GM23338 (cell line): ENCODE results near the gene DMD. TPM values are rescaled to one million over a fixed set of nuclear protein-coding genes. Genes with fewer than 3 reads are reported as not detected.

Source experiments
- ATAC-seq: fragments of 200-7000 bp; cut with Tn5 transposase; 3 replicates; pipeline ENCODE4 v1.9.1; 2020
- DNase-seq: peaks from one replicate; pipeline ENCODE4 v3.0.0-alpha.2; 2015; ENCODE audit warnings: low spot score
- H2AFZ ChIP-seq: fragments of 200-600 bp; sonication (generic); 2 replicates; pipeline ENCODE4 v1.8.0; 2016; ENCODE audit warnings: antibody characterized with exemption, mild to moderate bottlenecking, moderate library complexity
- H3F3A ChIP-seq: fragments of 200-600 bp; sonication (generic); replicated peaks from 2 replicates; pipeline ENCODE4 v1.8.0; 2017; ENCODE audit warnings: antibody characterized with exemption, mixed run types, low read depth
- H3K27ac ChIP-seq: fragments of 200-600 bp; sonication (generic); 2 replicates; pipeline ENCODE4 v1.6.1; 2016; ENCODE audit warnings: low read depth
- H3K27me3 ChIP-seq: fragments of 200-600 bp; sonication (generic); 2 replicates; pipeline ENCODE4 v1.8.0; 2016; ENCODE audit warnings: mild to moderate bottlenecking, mixed run types, moderate library complexity; ENCODE audit not compliant: insufficient read depth
- H3K36me3 ChIP-seq: fragments of 200-600 bp; sonication (generic); 2 replicates; pipeline ENCODE4 v1.8.0; 2016; ENCODE audit warnings: mild to moderate bottlenecking; ENCODE audit not compliant: insufficient read depth
- H3K4me1 ChIP-seq: fragments of 200-600 bp; sonication (generic); 2 replicates; pipeline ENCODE4 v1.8.0; 2016; ENCODE audit warnings: mild to moderate bottlenecking, moderate library complexity; ENCODE audit not compliant: insufficient read depth
- H3K4me2 ChIP-seq: fragments of 200-600 bp; sonication (generic); 2 replicates; pipeline ENCODE4 v1.7.1; 2017; ENCODE audit warnings: mixed run types
- H3K4me3 ChIP-seq: fragments of 200-600 bp; sonication (generic); 2 replicates; pipeline ENCODE4 v1.6.1; 2016; ENCODE audit warnings: mixed run types
- H3K79me2 ChIP-seq: fragments of 200-600 bp; sonication (generic); replicated peaks from 2 replicates; pipeline ENCODE4 v1.8.0; 2017; ENCODE audit warnings: mild to moderate bottlenecking; ENCODE audit not compliant: insufficient read depth
- H3K9me2 ChIP-seq: fragments of 200-600 bp; sonication (generic); 2 replicates; pipeline ENCODE4 v1.8.0; 2017; ENCODE audit not compliant: insufficient read depth
- H4K20me1 ChIP-seq: fragments of 200-600 bp; sonication (generic); replicated peaks from 2 replicates; pipeline ENCODE4 v1.8.0; 2017; ENCODE audit warnings: mild to moderate bottlenecking; ENCODE audit not compliant: insufficient read depth
- H3K27ac Mint-ChIP-seq: 2 replicates; pipeline ENCODE4 v1.8.0; 2020; ENCODE audit warnings: inconsistent platforms, mild to moderate bottlenecking, moderate library complexity, mixed read lengths
- H3K27me3 Mint-ChIP-seq: 3 replicates; pipeline ENCODE4 v1.8.0; 2022; ENCODE audit warnings: low read depth, mild to moderate bottlenecking, moderate library complexity, mixed read lengths, inconsistent platforms; ENCODE audit not compliant: insufficient read depth, poor library complexity
- H3K36me3 Mint-ChIP-seq: 3 replicates; pipeline ENCODE4 v1.8.0; 2021; ENCODE audit warnings: low read depth, mild to moderate bottlenecking, inconsistent platforms, moderate library complexity, mixed read lengths
- H3K4me1 Mint-ChIP-seq: 3 replicates; pipeline ENCODE4 v1.8.0; 2020; ENCODE audit warnings: mild to moderate bottlenecking, inconsistent platforms, mixed read lengths
- H3K4me3 Mint-ChIP-seq: 3 replicates; pipeline ENCODE4 v1.8.0; 2021; ENCODE audit warnings: moderate library complexity, mild to moderate bottlenecking, inconsistent platforms, mixed read lengths
- H3K9me3 Mint-ChIP-seq: 3 replicates; pipeline ENCODE4 v1.8.0; 2020; ENCODE audit warnings: moderate library complexity, mild to moderate bottlenecking, inconsistent platforms, mixed read lengths
- CREB1 ChIP-seq: fragments of 250-450 bp; sonication (Bioruptor Pico); IDR thresholded peaks from 2 replicates; pipeline ENCODE4 v1.5.0; 2020; ENCODE audit warnings: low read depth, mild to moderate bottlenecking, moderate library complexity
- EZH2 ChIP-seq: fragments of 200-600 bp; sonication (generic); IDR thresholded peaks from one replicate; pipeline ENCODE4 v1.8.0; 2017; ENCODE audit warnings: antibody characterized with exemption, mild to moderate bottlenecking, low read depth; ENCODE audit not compliant: unreplicated experiment
- JUNB ChIP-seq: IDR thresholded peaks from one replicate; pipeline ENCODE4 v1.6.1; 2016; ENCODE audit warnings: antibody characterized with exemption; ENCODE audit not compliant: unreplicated experiment
- NANOG ChIP-seq: IDR thresholded peaks from 2 replicates; pipeline ENCODE4 v1.6.1; 2016; ENCODE audit warnings: antibody characterized with exemption, borderline replicate concordance
- STAT1 ChIP-seq: IDR thresholded peaks from one replicate; pipeline ENCODE4 v1.6.1; 2016; ENCODE audit warnings: antibody characterized with exemption; ENCODE audit not compliant: unreplicated experiment
- ZNF114 ChIP-seq: fragments of 250-450 bp; sonication (Bioruptor Pico); IDR thresholded peaks from 2 replicates; pipeline ENCODE4 v1.5.0; 2020; ENCODE audit warnings: mild to moderate bottlenecking, moderate library complexity
- ZNF331 ChIP-seq: fragments of 250-450 bp; sonication (Bioruptor Pico); IDR thresholded peaks from 2 replicates; pipeline ENCODE4 v1.5.0; 2020; ENCODE audit warnings: low read depth, mild to moderate bottlenecking, moderate library complexity
- polyA plus RNA-seq: library from polyadenylated mRNA; unstranded; fragments of >200 nt; fragmentation: Nextera tagmentation; extraction: Ambion mirVana; gene quantifications from 2 replicates; pipeline ENCODE4 v1.2.1, GENCODE V29; 2016
- total RNA-seq: library from RNA; depleted of rRNA; stranded (reverse); fragments of >200 nt; shearing (Covaris generic); gene quantifications from 2 replicates; pipeline ENCODE4 v1.2.3, GENCODE V29; 2014
- TF ChIP-seq, protein P1 (sequence below), 2 experiments: fragments of 200-600 bp in 1 of 2; sonication (generic) in 1 of 2; conservative IDR thresholded peaks; 2 replicates each; pipeline versions ENCODE4 v1.5.1 to v1.6.1; 2016 to 2017; ENCODE audit warnings: antibody characterized with exemption in 2 of 2, low read depth in 2 of 2, mild to moderate bottlenecking in 2 of 2, moderate library complexity in 1 of 2
- TF ChIP-seq, protein P2 (sequence below): IDR thresholded peaks from 2 replicates; pipeline ENCODE4 v1.6.1; 2016; ENCODE audit warnings: antibody characterized with exemption

The DMD gene
- total and polyA plus RNA-seq, 2 experiments from 2014 or later = 4.5 to 7.6 TPM

DNA sequence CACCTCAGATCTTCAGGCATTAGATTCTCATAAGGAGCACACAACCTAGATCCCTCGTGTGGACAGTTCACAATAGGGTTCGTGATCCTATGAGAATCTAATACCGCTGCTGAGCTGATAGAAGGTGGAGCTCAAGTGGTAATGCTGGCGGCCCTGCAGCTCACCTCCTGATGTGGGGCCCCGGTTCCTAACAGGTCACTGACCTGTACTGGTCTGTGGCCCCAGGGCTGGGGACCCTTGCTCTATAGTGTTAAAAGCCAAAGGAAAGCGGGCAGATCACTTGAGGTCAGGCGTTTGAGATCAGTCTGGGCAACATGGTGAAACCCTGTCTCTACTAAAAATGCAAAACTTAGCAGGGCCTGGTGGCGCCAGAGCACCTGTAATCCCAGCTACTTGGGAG, 1092.5 kb downstream of the DMD start:
- TF ChIP-seq, protein P1, sequence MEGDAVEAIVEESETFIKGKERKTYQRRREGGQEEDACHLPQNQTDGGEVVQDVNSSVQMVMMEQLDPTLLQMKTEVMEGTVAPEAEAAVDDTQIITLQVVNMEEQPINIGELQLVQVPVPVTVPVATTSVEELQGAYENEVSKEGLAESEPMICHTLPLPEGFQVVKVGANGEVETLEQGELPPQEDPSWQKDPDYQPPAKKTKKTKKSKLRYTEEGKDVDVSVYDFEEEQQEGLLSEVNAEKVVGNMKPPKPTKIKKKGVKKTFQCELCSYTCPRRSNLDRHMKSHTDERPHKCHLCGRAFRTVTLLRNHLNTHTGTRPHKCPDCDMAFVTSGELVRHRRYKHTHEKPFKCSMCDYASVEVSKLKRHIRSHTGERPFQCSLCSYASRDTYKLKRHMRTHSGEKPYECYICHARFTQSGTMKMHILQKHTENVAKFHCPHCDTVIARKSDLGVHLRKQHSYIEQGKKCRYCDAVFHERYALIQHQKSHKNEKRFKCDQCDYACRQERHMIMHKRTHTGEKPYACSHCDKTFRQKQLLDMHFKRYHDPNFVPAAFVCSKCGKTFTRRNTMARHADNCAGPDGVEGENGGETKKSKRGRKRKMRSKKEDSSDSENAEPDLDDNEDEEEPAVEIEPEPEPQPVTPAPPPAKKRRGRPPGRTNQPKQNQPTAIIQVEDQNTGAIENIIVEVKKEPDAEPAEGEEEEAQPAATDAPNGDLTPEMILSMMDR (conservative IDR thresholded peaks at IDR 0.05; ENCODE audit: low read depth in 2 of 2) = peak in 1 of 2 experiments; percentile 19; a peak in 1 of 4 replicates
- no peak for TF ChIP-seq NANOG
- TF ChIP-seq ZNF114 (CRISPR knock-in tag) = no peak
- Histone ChIP-seq H3K79me2 (no peaks in the 10 kb centered on the region), H3K4me1 (no peaks in the 10 kb centered on the region), H3K9me2 (no peaks in the 10 kb centered on the region), H4K20me1 (no peaks in the 10 kb centered on the region), H3K27ac (no peak overlapping the region), H3K36me3 (no peaks in the 10 kb centered on the region), H3K27me3 (no peaks in the 10 kb centered on the region), H3F3A (no peaks in the 10 kb centered on the region), H3K4me2 (no peak overlapping the region), H2AFZ (no peak overlapping the region), H3K4me3 (no peak overlapping the region)
- ATAC-seq (no peak), DNase-seq (no peak)
- H3K36me3 Mint-ChIP-seq = no peaks in the 10 kb centered on the region
- peaks cover 9% of the 10 kb centered on the region for H3K4me1 Mint-ChIP-seq
- no peak overlapping the region for H3K4me3 Mint-ChIP-seq
- peaks cover 3% of the 10 kb centered on the region; the same call in 2 of the 3 replicates for H3K9me3 Mint-ChIP-seq
- H3K27ac Mint-ChIP-seq = no peak overlapping the region
- H3K27me3 Mint-ChIP-seq = peaks cover 2% of the 10 kb centered on the region

DNA sequence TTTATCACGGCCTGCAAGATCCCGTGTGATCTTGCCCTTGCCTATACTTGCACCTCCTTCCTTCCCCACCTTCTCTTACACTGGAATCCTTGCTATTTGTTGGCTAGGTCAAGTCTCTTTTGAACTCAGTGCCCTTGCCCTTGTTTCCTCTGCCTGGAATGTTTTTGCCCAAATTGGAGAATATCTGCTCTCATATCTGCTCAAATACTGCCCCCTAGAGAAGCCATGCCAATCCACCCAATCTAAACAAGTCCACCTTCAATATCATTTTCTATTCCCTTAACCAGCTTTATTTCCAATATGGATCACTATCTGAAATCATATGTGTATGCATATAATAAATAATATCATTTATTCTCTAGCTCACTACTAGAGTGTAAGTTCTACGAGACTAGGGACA, 1095.3 kb downstream of the DMD start:
- DNase-seq = peak; percentile 25
- Histone ChIP-seq H3K9me2 (no peaks in the 10 kb centered on the region), H4K20me1 (no peaks in the 10 kb centered on the region), H3K27me3 (no peaks in the 10 kb centered on the region), H3K27ac (no peak overlapping the region), H3K79me2 (no peaks in the 10 kb centered on the region), H2AFZ (no peak overlapping the region), H3K4me2 (no peak overlapping the region), H3K4me1 (no peaks in the 10 kb centered on the region), H3K4me3 (no peak overlapping the region), H3F3A (no peaks in the 10 kb centered on the region), H3K36me3 (no peaks in the 10 kb centered on the region)
- no peak overlapping the region for H3K4me3 Mint-ChIP-seq
- no peak for ATAC-seq
- peaks cover 2% of the 10 kb centered on the region for H3K4me1 Mint-ChIP-seq
- H3K36me3 Mint-ChIP-seq = no peaks in the 10 kb centered on the region
- TF ChIP-seq, protein P1 (conservative IDR thresholded peaks at IDR 0.05; ENCODE audit: low read depth in 2 of 2) = peak; percentile 50 to 52
- no peak for TF ChIP-seq STAT1
- no peaks in the 10 kb centered on the region for H3K27me3 Mint-ChIP-seq
- H3K9me3 Mint-ChIP-seq = peaks cover 3% of the 10 kb centered on the region; the same call in 2 of the 3 replicates
- no peak overlapping the region for H3K27ac Mint-ChIP-seq

DNA sequence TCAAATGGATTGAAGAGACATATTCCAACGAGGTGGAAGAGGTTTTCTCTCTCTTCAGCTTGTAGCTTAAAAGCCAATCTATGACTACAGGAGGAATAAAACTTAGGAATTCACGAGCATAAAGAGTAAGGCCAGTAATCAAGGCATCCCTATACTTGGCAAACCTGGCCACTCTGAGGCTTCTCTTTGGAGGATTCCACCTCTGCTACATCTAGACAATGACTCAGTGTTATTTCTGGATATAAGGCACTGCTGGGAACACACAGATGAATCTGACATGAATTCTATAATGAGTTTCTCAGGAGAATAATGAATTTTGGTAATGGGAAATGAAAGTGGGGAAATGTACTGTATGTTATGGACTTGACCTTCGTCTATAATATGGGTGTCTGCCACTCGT, 1123.7 kb downstream of the DMD start:
- Histone ChIP-seq H3K4me2 (no peak overlapping the region), H3K27me3 (no peaks in the 10 kb centered on the region), H2AFZ (no peak overlapping the region), H3K9me2 (no peaks in the 10 kb centered on the region), H3K4me3 (no peak overlapping the region), H3K4me1 (no peaks in the 10 kb centered on the region), H3K36me3 (no peaks in the 10 kb centered on the region), H4K20me1 (no peaks in the 10 kb centered on the region), H3K27ac (no peak overlapping the region), H3F3A (no peaks in the 10 kb centered on the region), H3K79me2 (no peaks in the 10 kb centered on the region)
- no peak overlapping the region for H3K27ac Mint-ChIP-seq
- ATAC-seq (no peak), DNase-seq (no peak)
- no peaks in the 10 kb centered on the region for H3K36me3 Mint-ChIP-seq
- H3K4me1 Mint-ChIP-seq = no peaks in the 10 kb centered on the region
- H3K4me3 Mint-ChIP-seq = no peak overlapping the region
- no peaks in the 10 kb centered on the region for H3K9me3 Mint-ChIP-seq
- H3K27me3 Mint-ChIP-seq = no peaks in the 10 kb centered on the region
- TF ChIP-seq JUNB (no peak), EZH2 (no peak), ZNF331 (CRISPR knock-in tag) (no peak), CREB1 (CRISPR knock-in tag) (no peak), STAT1 (no peak), NANOG (no peak)
- TF ChIP-seq, protein P1 (conservative IDR thresholded peaks at IDR 0.05; ENCODE audit: low read depth in 2 of 2) = no peak
- TF ChIP-seq, protein P2, sequence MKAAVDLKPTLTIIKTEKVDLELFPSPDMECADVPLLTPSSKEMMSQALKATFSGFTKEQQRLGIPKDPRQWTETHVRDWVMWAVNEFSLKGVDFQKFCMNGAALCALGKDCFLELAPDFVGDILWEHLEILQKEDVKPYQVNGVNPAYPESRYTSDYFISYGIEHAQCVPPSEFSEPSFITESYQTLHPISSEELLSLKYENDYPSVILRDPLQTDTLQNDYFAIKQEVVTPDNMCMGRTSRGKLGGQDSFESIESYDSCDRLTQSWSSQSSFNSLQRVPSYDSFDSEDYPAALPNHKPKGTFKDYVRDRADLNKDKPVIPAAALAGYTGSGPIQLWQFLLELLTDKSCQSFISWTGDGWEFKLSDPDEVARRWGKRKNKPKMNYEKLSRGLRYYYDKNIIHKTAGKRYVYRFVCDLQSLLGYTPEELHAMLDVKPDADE = no peak
